Peyer's patch (tissue), 4 donors: ENCODE data around the gene WTIP. TPM values are rescaled to one million over a fixed set of nuclear protein-coding genes. Genes with fewer than 3 reads are reported as not detected.

Experiments
- DNase-seq, 3 donors: peaks; one replicate each; pipeline ENCODE4 v3.0.0-alpha.2; 2017 to 2019
- H3K27ac ChIP-seq, 4 donors: fragments of 200-600 bp; sonication (generic); one replicate each; pipeline ENCODE4 v1.5.1; 2016 to 2019
- H3K27me3 ChIP-seq, 2 donors: fragments of 200-600 bp; sonication (generic); one replicate each; pipeline ENCODE4 v1.5.1; 2019
- H3K36me3 ChIP-seq, 3 donors: fragments of 200-600 bp; sonication (generic); one replicate each; pipeline ENCODE4 v1.5.1; 2016 to 2019
- H3K4me1 ChIP-seq, 4 donors: fragments of 200-600 bp; sonication (generic); one replicate each; pipeline ENCODE4 v1.5.1; 2016 to 2019
- H3K4me3 ChIP-seq, 4 donors: fragments of 200-600 bp; sonication (generic); 1 replicate in 3 of 4; 2 replicates in 1 of 4; pipeline ENCODE4 v1.5.1; 2016 to 2019; ENCODE audit warnings: mild to moderate bottlenecking in 1 of 4
- H3K9me3 ChIP-seq, 4 donors: fragments of 200-600 bp; sonication (generic); one replicate each; pipeline ENCODE4 v1.5.1; 2016 to 2019; ENCODE audit warnings: mild to moderate bottlenecking in 1 of 4
- POLR2A ChIP-seq, 2 donors: fragments of 450-650 bp; IDR thresholded peaks; one replicate each; pipeline ENCODE4 v1.5.1; 2017; ENCODE audit warnings: antibody characterized with exemption in 2 of 2, mild to moderate bottlenecking in 2 of 2, moderate library complexity in 2 of 2
- total RNA-seq, 4 donors: library from RNA; depleted of rRNA; stranded (reverse); fragments of >200 nt; gene quantifications; one replicate each; pipeline ENCODE4 v1.1.0, GENCODE V29; 2016
- TF ChIP-seq, protein P1 (sequence below), 6 experiments: fragments of 450-650 bp in 4 of 6; fragments of 200-600 bp in 2 of 6; sonication (generic) in 1 of 6; IDR thresholded peaks; one replicate each; pipeline ENCODE4 v1.5.1; 2017 to 2019; ENCODE audit warnings: antibody characterized with exemption in 6 of 6, mild to moderate bottlenecking in 3 of 6, moderate library complexity in 1 of 6

Gene WTIP
- total RNA-seq, 4 donors from 2014 or later, result 1.2 to 18.2 (median 4.7) TPM

DNA sequence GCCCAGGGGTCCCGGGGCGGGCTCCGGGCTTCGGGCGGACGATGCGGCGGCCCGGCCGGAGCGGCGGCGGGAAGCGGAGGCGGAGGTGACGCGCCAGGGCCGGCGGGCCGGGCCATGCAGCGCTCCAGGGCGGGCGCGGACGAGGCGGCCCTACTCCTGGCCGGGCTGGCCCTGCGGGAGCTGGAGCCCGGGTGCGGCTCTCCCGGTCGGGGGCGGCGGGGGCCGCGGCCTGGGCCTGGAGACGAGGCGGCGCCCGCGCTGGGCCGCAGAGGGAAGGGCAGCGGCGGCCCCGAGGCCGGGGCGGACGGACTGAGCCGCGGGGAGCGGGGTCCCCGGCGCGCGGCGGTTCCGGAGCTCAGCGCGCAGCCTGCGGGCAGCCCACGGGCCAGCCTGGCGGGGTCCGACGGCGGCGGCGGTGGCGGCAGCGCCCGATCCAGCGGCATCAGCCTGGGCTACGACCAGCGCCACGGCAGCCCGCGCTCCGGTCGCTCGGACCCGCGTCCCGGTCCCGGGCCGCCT lies 362 bp downstream of the WTIP start:
- H3K27ac ChIP-seq, result peak overlapping the region in 3 of 4 donors; percentile 55 to 85 (median 69)
- H3K4me1 ChIP-seq, result peaks cover 0 to 13% (median 4%) of the 10 kb centered on the region in 4 donors
- peak in 1 of 3 donors; percentile 40 for DNase-seq

DNA sequence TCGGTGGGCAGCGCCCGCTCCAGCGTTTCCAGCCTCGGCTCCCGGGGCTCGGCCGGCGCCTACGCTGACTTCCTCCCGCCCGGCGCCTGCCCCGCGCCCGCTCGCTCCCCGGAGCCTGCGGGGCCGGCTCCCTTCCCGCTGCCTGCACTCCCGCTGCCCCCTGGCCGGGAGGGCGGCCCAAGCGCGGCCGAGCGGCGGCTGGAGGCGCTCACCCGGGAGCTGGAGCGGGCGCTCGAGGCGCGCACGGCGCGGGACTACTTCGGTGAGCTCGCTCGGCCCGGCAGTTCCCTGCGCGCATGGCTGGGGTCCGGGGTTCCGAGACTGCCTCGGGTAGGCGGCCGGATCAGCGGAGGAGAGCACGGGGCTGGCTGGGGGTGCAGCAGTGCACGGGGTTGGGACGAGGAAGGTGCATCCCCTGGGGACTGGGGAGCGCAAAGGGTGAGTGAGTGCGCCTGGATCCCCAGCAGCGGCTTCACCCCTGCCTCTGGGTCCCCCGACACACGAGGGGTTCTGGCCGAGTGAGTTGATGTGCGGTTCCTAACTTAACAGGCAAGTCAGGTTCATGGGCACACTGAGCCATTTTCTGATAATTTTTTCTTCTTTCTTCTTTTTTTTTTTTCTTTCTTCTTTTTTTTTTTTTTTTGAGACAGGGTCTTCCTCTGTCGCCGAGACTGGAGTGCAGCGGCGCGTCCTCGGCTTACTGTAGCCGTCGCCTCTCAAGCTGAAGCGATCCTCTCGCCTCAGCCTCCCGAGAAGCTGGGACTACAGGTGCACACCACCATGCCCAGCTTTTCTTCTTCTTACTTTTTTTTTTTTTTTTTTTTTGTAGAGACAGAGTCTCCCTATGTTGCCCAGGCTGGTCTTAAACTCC lies 1.1 kb downstream of the WTIP start:
- DNase-seq, result peak in 1 of 3 donors; percentile 42
- peaks cover 0 to 13% (median 4%) of the 10 kb centered on the region in 4 donors for H3K4me1 ChIP-seq

More for the DNA sequence above, 362 bp downstream of the WTIP start:
- Histone ChIP-seq H3K9me3 (no peaks in the 10 kb centered on the region), H3K27me3 (peaks cover 0 to 7% of the 10 kb centered on the region in 2 donors), H3K4me3 (peak overlapping the region; percentile 29 to 57 (median 50)), H3K36me3 (no peaks in the 10 kb centered on the region)
- TF ChIP-seq, protein P1, sequence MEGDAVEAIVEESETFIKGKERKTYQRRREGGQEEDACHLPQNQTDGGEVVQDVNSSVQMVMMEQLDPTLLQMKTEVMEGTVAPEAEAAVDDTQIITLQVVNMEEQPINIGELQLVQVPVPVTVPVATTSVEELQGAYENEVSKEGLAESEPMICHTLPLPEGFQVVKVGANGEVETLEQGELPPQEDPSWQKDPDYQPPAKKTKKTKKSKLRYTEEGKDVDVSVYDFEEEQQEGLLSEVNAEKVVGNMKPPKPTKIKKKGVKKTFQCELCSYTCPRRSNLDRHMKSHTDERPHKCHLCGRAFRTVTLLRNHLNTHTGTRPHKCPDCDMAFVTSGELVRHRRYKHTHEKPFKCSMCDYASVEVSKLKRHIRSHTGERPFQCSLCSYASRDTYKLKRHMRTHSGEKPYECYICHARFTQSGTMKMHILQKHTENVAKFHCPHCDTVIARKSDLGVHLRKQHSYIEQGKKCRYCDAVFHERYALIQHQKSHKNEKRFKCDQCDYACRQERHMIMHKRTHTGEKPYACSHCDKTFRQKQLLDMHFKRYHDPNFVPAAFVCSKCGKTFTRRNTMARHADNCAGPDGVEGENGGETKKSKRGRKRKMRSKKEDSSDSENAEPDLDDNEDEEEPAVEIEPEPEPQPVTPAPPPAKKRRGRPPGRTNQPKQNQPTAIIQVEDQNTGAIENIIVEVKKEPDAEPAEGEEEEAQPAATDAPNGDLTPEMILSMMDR (IDR thresholded peaks at IDR 0.05), result no peak
- TF ChIP-seq POLR2A (IDR thresholded peaks at IDR 0.05), result no peak

DNA sequence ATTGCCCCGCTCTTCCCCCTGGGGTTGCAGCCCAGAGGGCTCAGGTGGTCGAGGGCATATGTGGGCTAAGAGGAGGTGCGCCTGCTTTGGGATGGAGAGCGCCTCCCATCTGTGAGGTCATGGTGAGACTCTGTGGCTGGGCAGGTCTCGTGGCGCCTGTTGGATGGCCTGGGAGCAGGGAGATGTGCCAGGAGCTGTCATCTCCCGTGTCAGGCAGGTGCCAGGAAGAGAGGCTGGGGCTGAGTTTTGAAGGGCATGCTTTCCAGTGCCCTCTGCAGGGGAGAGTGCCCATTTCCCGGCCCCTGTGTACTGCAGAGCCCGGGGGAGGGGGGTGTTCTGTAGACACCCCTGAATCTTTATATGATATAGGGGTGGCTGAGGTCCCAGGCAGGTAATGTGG lies 2.8 kb downstream of the WTIP start:
- no peak overlapping the region for H3K4me3 ChIP-seq

More for the DNA sequence above, 1.1 kb downstream of the WTIP start:
- no peaks in the 10 kb centered on the region for H3K9me3 ChIP-seq
- peaks cover 0 to 7% of the 10 kb centered on the region in 2 donors for H3K27me3 ChIP-seq
- H3K4me3 ChIP-seq, result peak overlapping the region; percentile 29 to 57 (median 50)
- no peak for TF ChIP-seq POLR2A (IDR thresholded peaks at IDR 0.05)
- TF ChIP-seq, protein P1 (IDR thresholded peaks at IDR 0.05), result no peak
- no peaks in the 10 kb centered on the region for H3K36me3 ChIP-seq
- H3K27ac ChIP-seq, result peak overlapping the region in 3 of 4 donors; percentile 55 to 85 (median 69)

DNA sequence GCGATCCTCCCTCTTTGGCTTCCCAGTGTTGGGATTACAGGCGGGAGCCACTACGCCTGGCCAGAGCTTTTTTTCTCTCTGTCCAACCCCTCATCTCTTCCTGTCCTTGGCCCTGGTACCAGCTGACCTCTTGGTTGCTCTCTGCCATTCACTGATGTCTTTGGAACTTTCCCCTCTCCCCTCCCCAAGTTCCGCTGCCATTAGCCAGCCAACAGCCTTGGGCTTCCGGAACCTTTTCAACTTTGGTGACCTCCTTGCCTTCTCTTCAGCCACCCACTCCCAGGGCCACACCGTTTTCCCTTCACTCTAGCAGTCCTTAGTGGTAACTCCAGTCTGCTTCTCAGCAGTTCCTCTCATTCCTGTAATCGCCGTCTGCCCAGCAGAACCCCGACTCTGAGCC lies 4.3 kb downstream of the WTIP start:
- no peak for TF ChIP-seq POLR2A (IDR thresholded peaks at IDR 0.05)
- TF ChIP-seq, protein P1 (IDR thresholded peaks at IDR 0.05), result no peak
- no peak for DNase-seq
- Histone ChIP-seq H3K27ac (no peak overlapping the region), H3K4me3 (no peak overlapping the region), H3K36me3 (no peaks in the 10 kb centered on the region), H3K27me3 (peaks cover 0 to 6% of the 10 kb centered on the region in 2 donors), H3K4me1 (peaks cover 0 to 12% (median 4%) of the 10 kb centered on the region in 4 donors), H3K9me3 (no peaks in the 10 kb centered on the region)

More for the DNA sequence above, 2.8 kb downstream of the WTIP start:
- no peak overlapping the region for H3K27ac ChIP-seq
- H3K36me3 ChIP-seq, result no peaks in the 10 kb centered on the region
- no peaks in the 10 kb centered on the region for H3K9me3 ChIP-seq
- H3K4me1 ChIP-seq, result peaks cover 0 to 13% (median 4%) of the 10 kb centered on the region in 4 donors
- TF ChIP-seq, protein P1 (IDR thresholded peaks at IDR 0.05), result no peak
- TF ChIP-seq POLR2A (IDR thresholded peaks at IDR 0.05), result no peak
- peaks cover 0 to 7% of the 10 kb centered on the region in 2 donors for H3K27me3 ChIP-seq
- DNase-seq, result no peak

DNA sequence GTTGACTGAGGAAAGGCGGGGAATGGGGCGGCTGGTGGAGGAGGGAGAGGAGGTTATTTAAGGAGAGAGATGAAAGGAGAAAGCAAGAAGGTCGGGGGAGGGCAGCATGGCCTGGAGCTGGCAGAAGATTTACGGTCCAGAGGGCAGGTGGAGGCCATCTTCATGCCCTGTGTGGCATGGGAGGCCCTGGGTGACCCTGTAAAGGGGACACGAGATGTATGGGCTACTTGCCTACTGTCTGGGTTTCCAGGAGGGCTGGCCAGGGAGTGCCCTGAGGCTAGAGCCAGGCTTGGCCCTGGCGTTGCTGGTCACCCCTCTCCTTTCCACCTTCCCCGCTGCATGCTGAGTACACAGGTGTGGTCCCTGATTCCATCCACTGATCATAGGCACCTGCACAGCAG lies 6.1 kb downstream of the WTIP start:
- Histone ChIP-seq H3K4me3 (no peak overlapping the region), H3K27ac (no peak overlapping the region), H3K36me3 (no peaks in the 10 kb centered on the region), H3K4me1 (peaks cover 0 to 1% (median under 1%) of the 10 kb centered on the region in 4 donors), H3K9me3 (no peaks in the 10 kb centered on the region), H3K27me3 (no peaks in the 10 kb centered on the region)
- no peak for DNase-seq
- TF ChIP-seq POLR2A (IDR thresholded peaks at IDR 0.05), result no peak
- TF ChIP-seq, protein P1 (IDR thresholded peaks at IDR 0.05), result no peak
